CD4-positive, alpha-beta T cell treated with Interleukin-15 for 4 hours (primary cell): ENCODE data around the gene USF2.

ENCODE experiments used
- DNase-seq: peaks from one replicate; pipeline ENCODE4 v3.0.0-alpha.2; 2020; ENCODE audit warnings: low spot score

Gene USF2

GRCh38 chr19:35299523-35300338 is 31.0 kb downstream of the USF2 start:
- no peak for DNase-seq

- DNase-seq = no peak
These were observed 31.5 kb downstream of the USF2 start for GRCh38 chr19:35300339-35300649.

- no peak for DNase-seq
These were observed 33.2 kb downstream of the USF2 start for GRCh38 chr19:35301961-35302360.

- DNase-seq = no peak
These were observed 33.7 kb downstream of the USF2 start for GRCh38 chr19:35302446-35302845.

GRCh38 chr19:35303357-35303915 is 34.7 kb downstream of the USF2 start:
- DNase-seq = no peak

GRCh38 chr19:35304036-35304435 is 35.3 kb downstream of the USF2 start:
- DNase-seq = no peak

GRCh38 chr19:35305181-35305580 is 36.4 kb downstream of the USF2 start:
- no peak for DNase-seq

GRCh38 chr19:35306473-35307246 is 37.9 kb downstream of the USF2 start:
- no peak for DNase-seq

- no peak for DNase-seq
These were observed 39.2 kb downstream of the USF2 start for GRCh38 chr19:35307931-35308330.

GRCh38 chr19:35308910-35309309 is 40.1 kb downstream of the USF2 start:
- no peak for DNase-seq

- no peak for DNase-seq
These were observed 40.9 kb downstream of the USF2 start for GRCh38 chr19:35309481-35310279.

- no peak for DNase-seq
These were observed 41.6 kb downstream of the USF2 start for GRCh38 chr19:35310331-35310730.

GRCh38 chr19:35310811-35311465 is 42.2 kb downstream of the USF2 start:
- DNase-seq = no peak

- no peak for DNase-seq
These were observed 43.3 kb downstream of the USF2 start for GRCh38 chr19:35311901-35312665.

GRCh38 chr19:35313587-35313986 is 44.8 kb downstream of the USF2 start:
- no peak for DNase-seq

GRCh38 chr19:35314031-35314430 is 45.3 kb downstream of the USF2 start:
- DNase-seq = no peak

- DNase-seq = no peak
These were observed 46.2 kb downstream of the USF2 start for GRCh38 chr19:35314858-35315470.

- DNase-seq = no peak
These were observed 47.1 kb downstream of the USF2 start for GRCh38 chr19:35315883-35316282.

- DNase-seq = no peak
These were observed 47.8 kb downstream of the USF2 start for GRCh38 chr19:35316560-35316959.

GRCh38 chr19:35317464-35318043 is 48.8 kb downstream of the USF2 start:
- no peak for DNase-seq
